ENCODE data around the gene RPA1.
"Not testable (repeated sequence)": the region's sequence is repeated elsewhere in the genome, so short reads cannot be mapped to it uniquely, and the experiment has no call there.

RPA1 gene

DNA sequence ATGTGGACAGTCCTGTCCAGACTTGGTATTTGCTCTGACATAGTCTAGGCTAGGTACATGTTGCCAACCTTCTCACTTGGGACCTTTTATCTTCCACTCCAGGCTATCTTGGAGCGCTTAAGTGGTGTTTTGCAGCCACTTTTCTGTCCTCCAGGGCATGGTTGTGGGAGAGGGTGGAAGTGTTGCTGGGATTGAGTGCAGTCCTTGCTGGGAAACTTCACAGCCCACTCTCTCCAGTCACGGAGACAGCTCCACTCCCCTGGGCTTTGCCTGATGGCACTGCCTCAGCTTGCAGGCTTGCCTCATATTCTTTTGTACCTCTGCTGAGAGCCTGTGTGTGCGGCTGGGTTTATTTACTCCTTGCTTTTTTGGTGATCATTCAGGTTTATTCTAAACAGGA is 17.4 kb downstream of the RPA1 start:
- DNase-seq (ENCODE audit: low read depth) = no peak
- H3K4me3 ChIP-seq (ENCODE audit: low read length) = no peak overlapping the region
- TF ChIP-seq, protein P1, sequence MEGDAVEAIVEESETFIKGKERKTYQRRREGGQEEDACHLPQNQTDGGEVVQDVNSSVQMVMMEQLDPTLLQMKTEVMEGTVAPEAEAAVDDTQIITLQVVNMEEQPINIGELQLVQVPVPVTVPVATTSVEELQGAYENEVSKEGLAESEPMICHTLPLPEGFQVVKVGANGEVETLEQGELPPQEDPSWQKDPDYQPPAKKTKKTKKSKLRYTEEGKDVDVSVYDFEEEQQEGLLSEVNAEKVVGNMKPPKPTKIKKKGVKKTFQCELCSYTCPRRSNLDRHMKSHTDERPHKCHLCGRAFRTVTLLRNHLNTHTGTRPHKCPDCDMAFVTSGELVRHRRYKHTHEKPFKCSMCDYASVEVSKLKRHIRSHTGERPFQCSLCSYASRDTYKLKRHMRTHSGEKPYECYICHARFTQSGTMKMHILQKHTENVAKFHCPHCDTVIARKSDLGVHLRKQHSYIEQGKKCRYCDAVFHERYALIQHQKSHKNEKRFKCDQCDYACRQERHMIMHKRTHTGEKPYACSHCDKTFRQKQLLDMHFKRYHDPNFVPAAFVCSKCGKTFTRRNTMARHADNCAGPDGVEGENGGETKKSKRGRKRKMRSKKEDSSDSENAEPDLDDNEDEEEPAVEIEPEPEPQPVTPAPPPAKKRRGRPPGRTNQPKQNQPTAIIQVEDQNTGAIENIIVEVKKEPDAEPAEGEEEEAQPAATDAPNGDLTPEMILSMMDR (conservative IDR thresholded peaks at IDR 0.05; ENCODE audit: low read length) = no peak

DNA sequence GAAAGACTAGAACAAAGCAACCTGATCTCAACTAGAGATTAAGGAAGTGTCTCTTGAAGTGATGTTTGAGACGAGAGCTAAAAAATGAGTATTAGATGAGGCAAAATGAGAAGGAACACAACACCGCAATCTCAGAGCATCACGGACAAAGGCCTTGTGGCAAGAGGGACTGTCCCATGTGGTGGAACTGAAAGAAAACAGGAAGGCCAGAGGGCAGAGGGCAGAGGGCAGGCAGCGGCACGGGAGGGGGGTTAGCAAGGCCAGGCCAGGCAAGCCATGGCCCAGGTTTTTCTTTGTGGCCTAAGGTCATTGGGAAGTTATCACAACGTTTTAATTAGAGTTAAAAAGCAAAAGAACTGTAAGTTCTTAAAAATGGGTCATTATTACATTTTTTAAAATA is 22.5 kb downstream of the RPA1 start:
- TF ChIP-seq, protein P1 (conservative IDR thresholded peaks at IDR 0.05; ENCODE audit: low read length) = no peak
- H3K4me3 ChIP-seq (ENCODE audit: low read length) = no peak overlapping the region
- no peak for DNase-seq (ENCODE audit: low read depth)

DNA sequence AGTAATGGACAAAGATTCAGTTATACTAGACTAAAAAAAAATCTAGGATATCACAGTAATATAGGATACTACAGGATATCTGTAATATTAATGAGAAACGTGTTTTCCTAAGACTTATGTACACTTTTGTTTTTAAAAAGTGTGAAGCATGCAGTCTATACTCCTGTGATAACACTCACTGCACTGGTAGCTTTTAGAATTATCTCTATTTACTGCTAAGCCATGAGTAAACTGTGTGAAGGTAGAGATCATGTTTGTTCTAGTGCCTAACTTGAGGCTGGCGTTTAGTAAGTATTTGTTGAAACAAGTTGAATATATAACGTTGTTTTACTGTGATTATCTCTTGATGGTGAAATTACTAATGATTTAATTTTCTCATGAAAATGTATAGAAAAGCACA is 23.9 kb downstream of the RPA1 start:
- no peak for DNase-seq (ENCODE audit: low read depth)
- H3K4me3 ChIP-seq (ENCODE audit: low read length) = no peak overlapping the region
- TF ChIP-seq, protein P1 (conservative IDR thresholded peaks at IDR 0.05; ENCODE audit: low read length) = no peak

DNA sequence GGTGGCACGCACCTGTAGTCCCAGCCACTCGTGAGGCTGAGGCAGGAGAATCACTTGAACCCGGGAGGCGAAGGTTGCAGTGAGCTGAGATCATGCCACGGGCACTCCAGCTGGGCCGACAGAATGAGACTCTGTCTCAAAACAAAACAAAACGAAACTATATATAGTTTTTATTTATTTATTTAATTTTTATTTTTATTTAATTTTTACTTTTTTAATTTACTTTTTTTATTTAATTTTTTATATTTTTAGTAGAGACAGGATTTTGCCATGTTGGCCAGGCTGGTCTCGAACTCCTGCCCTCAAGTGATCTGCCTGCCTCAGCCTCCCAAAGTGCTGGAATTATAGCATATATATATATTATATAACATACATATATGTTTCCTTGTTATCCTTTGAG is 26.7 kb downstream of the RPA1 start:
- DNase-seq (ENCODE audit: low read depth); H3K4me3 ChIP-seq (ENCODE audit: low read length): not testable (repeated sequence)

DNA sequence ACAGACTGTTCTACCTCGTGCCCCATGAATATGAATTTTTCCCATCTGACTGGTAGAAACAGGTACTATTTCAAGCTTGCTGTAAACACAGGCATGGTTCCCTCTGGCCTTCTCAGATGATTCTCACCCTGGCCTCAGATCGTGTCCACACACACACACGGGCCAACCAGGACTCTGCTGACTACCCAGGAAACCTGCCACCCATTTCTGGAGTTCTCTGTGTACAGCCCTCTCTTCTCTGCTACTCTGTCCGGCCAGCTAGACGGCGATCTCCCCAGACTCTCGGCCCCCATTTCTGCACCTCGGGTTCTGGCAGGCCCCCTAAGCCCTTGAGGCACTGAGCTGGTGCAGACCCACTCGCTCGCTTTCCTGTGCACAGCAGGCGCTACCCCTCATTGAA is 31.2 kb downstream of the RPA1 start:
- TF ChIP-seq, protein P1 (conservative IDR thresholded peaks at IDR 0.05; ENCODE audit: low read length) = no peak
- DNase-seq (ENCODE audit: low read depth) = no peak
- H3K4me3 ChIP-seq (ENCODE audit: low read length) = no peak overlapping the region

DNA sequence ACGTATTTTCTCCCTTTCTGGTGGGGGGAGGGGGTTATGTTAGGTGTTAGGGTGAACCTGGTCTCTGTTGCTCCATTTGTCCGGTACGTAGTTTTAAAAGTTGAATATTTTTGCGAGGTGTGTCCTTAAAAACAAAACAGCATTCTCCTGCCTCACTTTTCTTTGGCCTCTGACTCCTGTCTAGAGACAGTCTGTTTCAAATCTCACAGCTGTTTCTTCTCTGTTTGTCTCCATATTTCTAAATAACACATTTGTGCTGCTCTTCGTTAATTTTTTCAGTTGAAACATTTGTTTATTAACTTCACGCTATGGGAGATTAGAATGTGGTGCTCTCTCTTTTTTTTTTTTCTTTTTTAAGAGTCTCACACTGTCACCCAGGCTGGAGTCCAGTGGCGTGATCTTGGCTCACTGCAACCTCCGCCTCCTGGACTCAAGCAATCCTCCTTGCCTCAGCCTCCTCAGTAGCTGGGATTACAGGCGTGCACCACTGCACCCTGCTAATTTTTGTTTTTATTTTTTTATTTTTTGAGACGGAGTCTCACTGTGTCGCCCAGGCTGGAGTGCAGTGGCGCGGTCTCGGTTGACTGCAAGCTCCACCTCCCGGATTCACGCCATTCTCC is 31.7 kb downstream of the RPA1 start:
- no peak overlapping the region for H3K4me3 ChIP-seq (ENCODE audit: low read length)
- DNase-seq (ENCODE audit: low read depth) = no peak
- TF ChIP-seq, protein P1 (conservative IDR thresholded peaks at IDR 0.05; ENCODE audit: low read length) = no peak

DNA sequence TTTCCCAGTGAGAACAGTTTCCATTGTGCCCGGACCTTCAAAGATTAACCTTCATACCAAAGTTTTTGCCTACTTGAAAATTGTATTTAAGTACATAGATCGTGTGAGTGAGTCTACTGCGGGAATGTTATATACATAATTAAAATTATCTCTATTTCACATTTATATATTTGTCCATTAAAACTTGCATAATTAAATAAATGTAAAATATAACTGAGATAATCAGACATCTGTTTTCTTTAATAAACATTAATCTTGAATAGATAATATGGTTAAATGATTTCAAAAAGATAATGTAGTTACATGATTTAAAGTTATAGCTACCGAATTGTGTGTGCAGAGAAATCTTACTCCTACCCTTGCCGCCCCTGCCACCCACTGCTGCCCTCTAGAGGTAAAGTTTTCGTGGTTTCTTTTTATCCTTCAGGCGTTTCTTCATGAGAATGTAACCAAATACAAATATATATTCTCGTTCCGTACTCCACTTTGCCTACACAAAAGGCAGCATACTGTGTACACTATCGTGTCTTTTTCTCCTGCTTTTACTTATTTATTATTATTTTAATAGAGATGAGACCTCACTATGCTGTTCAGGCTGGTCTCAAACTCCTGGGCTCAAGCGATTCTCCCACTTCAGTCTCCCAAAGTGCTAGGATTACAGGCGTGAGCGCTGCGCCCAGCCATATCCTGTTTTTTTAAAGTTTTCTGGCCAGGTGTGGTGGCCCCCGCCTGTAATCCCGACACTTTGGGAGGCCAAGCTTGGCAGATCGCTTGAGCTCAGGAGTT is 35.6 kb downstream of the RPA1 start:
- TF ChIP-seq, protein P1 (conservative IDR thresholded peaks at IDR 0.05; ENCODE audit: low read length) = peak; percentile 64
- H3K4me3 ChIP-seq (ENCODE audit: low read length) = no peak overlapping the region
- peak; percentile 43 for DNase-seq (ENCODE audit: low read depth)
